Lower leg skin (tissue), 4 donors: ENCODE measurements around the gene AGAP3. TPM values are rescaled to one million over a fixed set of nuclear protein-coding genes. Genes with fewer than 3 reads are reported as not detected.

Experiments used
- DNase-seq, 2 donors: peaks; one replicate each; pipeline ENCODE4 v3.0.0-alpha.2; 2019; ENCODE audit warnings: low spot score in 2 of 2
- H3K4me3 ChIP-seq: fragments of 200-600 bp; sonication (generic); 2 replicates; pipeline ENCODE4 v1.5.1; 2017; ENCODE audit warnings: mild to moderate bottlenecking, low read depth; ENCODE audit not compliant: poor library complexity, severe bottlenecking
- CTCF ChIP-seq, 3 donors: fragments of 450-650 bp; IDR thresholded peaks; one replicate each; pipeline ENCODE4 v1.5.1; 2016; ENCODE audit warnings: antibody characterized with exemption in 3 of 3, mild to moderate bottlenecking in 3 of 3, moderate library complexity in 2 of 3
- POLR2A ChIP-seq, 2 donors: fragments of 450-650 bp; IDR thresholded peaks; one replicate each; pipeline ENCODE4 v1.6.1; 2016 to 2017; ENCODE audit warnings: antibody characterized with exemption in 2 of 2, mild to moderate bottlenecking in 1 of 2, moderate library complexity in 1 of 2
- WGBS, 2 donors: methylation state at CpG; one replicate each; pipeline ENCODE4 v1.1.5; 2018; 5-methylcytosine and 5-hydroxymethylcytosine counted together
- intact Hi-C: fragments of 100-400 bp; cut with DNase I; formaldehyde crosslinking; loops from one replicate; pipeline ENCODE4 v1.15.0; 2023; ENCODE audit warnings: low total_unique reads
- total RNA-seq, 4 donors: library from RNA; depleted of rRNA; stranded (reverse); fragments of >200 nt; gene quantifications; one replicate each; pipeline ENCODE4 v1.1.0, GENCODE V29; 2016

AGAP3 gene
- total RNA-seq, 4 donors from 2014 or later: 81.2 to 132 (median 102) TPM

DNA sequence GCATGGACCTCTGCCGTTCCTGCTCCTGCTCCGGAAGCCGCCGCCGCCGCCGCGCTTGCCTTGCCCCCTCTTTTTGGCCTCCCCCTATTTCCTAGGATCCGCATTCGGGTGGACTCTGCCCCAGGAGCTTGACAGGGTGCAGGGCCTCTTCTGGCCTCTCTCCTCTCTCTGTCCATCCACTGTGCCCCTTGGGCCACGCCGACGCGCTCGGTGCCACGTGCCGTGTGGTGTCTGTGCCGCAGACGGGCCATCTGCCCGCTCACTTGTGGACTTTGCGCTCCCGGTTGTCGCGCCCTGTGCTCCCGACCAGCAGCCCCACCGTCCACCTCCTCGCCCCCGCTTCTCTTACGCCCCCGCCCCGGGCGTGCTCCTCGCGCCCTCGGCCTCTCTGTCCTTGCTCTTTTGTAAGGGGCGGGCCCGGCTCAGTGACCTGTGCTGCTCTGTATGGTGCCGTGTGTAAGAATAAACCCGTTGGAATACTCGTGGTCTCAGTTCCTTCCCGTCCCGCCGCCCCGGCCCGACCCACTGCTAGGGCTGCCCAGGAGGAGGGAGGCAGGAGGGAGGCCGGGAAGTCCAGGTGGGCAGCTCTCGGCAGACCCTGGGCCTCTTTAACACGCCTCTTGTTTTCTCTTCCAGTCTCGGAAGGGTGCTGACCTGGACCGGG lies 37.0 kb downstream of the AGAP3 start:
- WGBS, 2 donors: 90 to 92% methylated on average over 50 of the region's 50 CpGs
- intact Hi-C loops: loop anchor here (5.0 kb wide), 1 partner anchor 49 kb away; no protein-coding TSS in a partner anchor

DNA sequence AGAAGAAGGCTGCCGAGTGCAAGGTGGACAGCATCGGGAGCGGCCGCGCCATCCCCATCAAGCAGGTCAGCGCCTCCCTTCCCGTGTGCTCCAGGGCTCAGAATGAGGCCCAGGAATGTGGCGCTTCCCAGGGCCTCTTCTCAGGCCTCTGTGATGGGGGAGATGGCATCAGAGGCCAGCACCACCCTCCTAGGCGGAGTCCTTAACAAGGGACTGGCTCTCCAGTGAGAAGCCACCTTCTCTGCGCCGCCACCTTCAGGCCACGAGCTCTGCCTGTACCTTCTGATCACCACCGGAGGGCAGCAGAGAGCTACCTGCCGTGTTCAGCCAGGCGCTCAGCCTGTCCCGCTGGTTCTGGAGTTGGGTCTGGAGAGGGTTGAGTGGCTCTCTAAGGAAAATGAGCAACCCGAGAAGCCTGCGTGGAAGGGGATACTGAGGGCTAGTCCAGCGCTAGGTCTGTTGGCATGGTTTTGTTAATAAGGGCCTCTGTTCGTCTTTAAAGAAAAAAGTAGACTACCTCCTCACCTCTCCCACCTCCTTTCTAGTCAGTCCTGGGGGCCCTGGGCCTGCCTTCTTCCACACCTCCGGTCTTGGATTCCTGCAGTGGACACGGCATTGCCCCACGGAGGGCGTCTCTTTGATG lies 37.7 kb downstream of the AGAP3 start:
- intact Hi-C loops: loop anchor here (5.0 kb wide), 1 partner anchor 48 kb away; no protein-coding TSS in a partner anchor
- TF ChIP-seq POLR2A (IDR thresholded peaks at IDR 0.05) (no peak), CTCF (IDR thresholded peaks at IDR 0.05) (peak in 1 of 3 donors; percentile 89)
- DNase-seq: peak; percentile 79 to 96
- WGBS, 2 donors: 37 to 50% methylated on average over 24 of the region's 24 CpGs
- no peak overlapping the region for H3K4me3 ChIP-seq

More for the DNA sequence above, 37.0 kb downstream of the AGAP3 start:
- no peak overlapping the region for H3K4me3 ChIP-seq
- no peak for TF ChIP-seq POLR2A (IDR thresholded peaks at IDR 0.05)
- TF ChIP-seq CTCF (IDR thresholded peaks at IDR 0.05): no peak
- no peak for DNase-seq

DNA sequence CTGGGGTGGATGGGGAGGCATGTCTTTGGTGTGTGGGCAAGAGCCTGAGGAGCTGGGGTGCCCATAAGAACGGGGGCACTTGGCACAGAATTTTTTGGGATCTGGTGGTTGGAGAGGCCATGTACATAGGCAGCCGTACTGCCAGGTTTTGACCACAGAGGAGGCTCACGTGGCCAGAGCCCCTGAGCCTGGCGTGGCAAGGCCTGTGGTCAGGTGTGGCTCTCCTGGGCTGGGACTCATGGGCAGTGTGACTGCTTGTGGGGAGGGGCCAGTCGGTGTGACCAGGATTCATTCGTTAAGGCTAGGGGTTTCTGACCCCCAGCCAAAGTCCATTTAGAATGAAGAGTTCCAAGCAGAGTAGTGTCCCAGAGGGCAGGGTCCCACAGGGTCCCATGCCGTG lies 38.2 kb downstream of the AGAP3 start:
- intact Hi-C loops: loop anchor here (5.0 kb wide), 1 partner anchor 48 kb away; no protein-coding TSS in a partner anchor
- no peak for TF ChIP-seq CTCF (IDR thresholded peaks at IDR 0.05)
- no peak for TF ChIP-seq POLR2A (IDR thresholded peaks at IDR 0.05)
- no peak for DNase-seq

DNA sequence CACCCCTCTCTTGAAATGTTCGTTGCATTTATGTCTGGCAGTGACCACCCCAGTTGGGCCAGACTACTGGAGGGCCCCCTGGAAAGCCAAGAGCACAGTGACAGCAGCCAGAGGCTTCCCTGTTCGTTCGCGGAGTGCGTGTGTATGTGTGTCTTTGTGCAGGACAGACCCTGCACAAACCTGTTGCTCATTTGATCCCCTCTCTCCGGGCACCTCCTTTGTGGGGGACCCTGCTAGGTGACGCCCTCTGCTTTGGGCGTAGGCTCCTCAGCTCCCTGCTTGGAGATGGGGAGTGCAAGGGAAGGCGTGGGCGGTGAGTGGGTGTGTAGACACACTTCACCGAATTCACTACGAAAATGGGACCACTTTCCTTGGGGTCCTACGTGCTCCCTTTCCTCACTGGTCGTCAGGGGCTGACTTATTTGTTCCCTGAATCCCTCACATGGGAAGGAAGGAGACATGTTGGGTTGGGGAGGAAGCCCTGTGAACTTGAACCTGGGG lies 38.7 kb downstream of the AGAP3 start:
- no peak for TF ChIP-seq POLR2A (IDR thresholded peaks at IDR 0.05)
- TF ChIP-seq CTCF (IDR thresholded peaks at IDR 0.05): no peak
- 74 to 76% methylated on average over 14 of the region's 14 CpGs for WGBS, 2 donors
- H3K4me3 ChIP-seq: no peak overlapping the region
- no peak for DNase-seq
- intact Hi-C loops: loop anchor here (5.0 kb wide), 1 partner anchor 47 kb away; no protein-coding TSS in a partner anchor

More for the DNA sequence above, 38.2 kb downstream of the AGAP3 start:
- WGBS, 2 donors: 76 to 84% methylated on average over 5 to 7 of the region's 7 CpGs
- no peak overlapping the region for H3K4me3 ChIP-seq

DNA sequence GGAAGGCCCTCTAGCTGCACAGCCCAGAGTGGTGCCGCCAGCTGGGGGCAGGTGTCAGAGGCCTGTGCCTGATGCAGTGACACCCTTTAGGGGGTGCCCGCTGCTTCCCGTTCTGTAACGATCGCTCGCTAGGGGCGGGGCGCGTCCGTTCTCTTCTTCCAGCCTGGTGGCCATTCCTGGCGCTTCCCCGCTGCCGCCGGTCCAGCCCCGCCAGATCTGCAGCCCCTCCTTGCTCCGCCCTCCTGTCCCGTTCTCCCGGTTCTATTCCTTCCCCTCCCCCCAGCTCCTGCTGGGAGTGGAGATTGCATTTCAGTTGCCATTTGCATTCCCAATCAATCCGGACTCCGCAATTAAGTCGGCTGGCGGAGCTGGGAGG lies 39.2 kb downstream of the AGAP3 start:
- no peak for DNase-seq
- no peak overlapping the region for H3K4me3 ChIP-seq
- intact Hi-C loops: no loop called here
- TF ChIP-seq POLR2A (IDR thresholded peaks at IDR 0.05) (no peak), CTCF (IDR thresholded peaks at IDR 0.05) (no peak)
- WGBS, 2 donors: 21 to 34% methylated on average over 22 of the region's 22 CpGs
